Muscle of back (tissue), 13 donors: ENCODE measurements around the gene RPGR. TPM values are rescaled to one million over a fixed set of nuclear protein-coding genes. Genes with fewer than 3 reads are reported as not detected.

Experiments
- DNase-seq, 3 donors: peaks; one replicate each; pipeline versions ENCODE4 v3.0.0 to v3.0.0-alpha.2; 2013
- long read RNA-seq, 9 donors: transcript quantifications; one replicate each; lab custom pipeline, GENCODE V29; 2026
- polyA plus RNA-seq, 10 donors: library from polyadenylated mRNA; unstranded; fragments of 120-200 nt; gene quantifications; one replicate each; pipeline ENCODE4 v1.2.1, GENCODE V29; 2013; ENCODE audit not compliant: insufficient read length in 10 of 10

Gene RPGR, protein sequence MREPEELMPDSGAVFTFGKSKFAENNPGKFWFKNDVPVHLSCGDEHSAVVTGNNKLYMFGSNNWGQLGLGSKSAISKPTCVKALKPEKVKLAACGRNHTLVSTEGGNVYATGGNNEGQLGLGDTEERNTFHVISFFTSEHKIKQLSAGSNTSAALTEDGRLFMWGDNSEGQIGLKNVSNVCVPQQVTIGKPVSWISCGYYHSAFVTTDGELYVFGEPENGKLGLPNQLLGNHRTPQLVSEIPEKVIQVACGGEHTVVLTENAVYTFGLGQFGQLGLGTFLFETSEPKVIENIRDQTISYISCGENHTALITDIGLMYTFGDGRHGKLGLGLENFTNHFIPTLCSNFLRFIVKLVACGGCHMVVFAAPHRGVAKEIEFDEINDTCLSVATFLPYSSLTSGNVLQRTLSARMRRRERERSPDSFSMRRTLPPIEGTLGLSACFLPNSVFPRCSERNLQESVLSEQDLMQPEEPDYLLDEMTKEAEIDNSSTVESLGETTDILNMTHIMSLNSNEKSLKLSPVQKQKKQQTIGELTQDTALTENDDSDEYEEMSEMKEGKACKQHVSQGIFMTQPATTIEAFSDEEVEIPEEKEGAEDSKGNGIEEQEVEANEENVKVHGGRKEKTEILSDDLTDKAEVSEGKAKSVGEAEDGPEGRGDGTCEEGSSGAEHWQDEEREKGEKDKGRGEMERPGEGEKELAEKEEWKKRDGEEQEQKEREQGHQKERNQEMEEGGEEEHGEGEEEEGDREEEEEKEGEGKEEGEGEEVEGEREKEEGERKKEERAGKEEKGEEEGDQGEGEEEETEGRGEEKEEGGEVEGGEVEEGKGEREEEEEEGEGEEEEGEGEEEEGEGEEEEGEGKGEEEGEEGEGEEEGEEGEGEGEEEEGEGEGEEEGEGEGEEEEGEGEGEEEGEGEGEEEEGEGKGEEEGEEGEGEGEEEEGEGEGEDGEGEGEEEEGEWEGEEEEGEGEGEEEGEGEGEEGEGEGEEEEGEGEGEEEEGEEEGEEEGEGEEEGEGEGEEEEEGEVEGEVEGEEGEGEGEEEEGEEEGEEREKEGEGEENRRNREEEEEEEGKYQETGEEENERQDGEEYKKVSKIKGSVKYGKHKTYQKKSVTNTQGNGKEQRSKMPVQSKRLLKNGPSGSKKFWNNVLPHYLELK
- 10 to 100 TPM in 1 of 10 donors, 1 to 10 TPM in 9; 4.4 to 10.4 (median 6.5) TPM for polyA plus RNA-seq
- long read RNA-seq, donor 1: 0 reads
- long read RNA-seq, donor 2, full-length matches to known transcripts: 2 of 2 reads
- long read RNA-seq, donor 2, partial matches to known transcripts: 0 of 2 reads
- long read RNA-seq, donor 2, other reads (novel, unspliced or antisense): 0 of 2 reads
- long read RNA-seq, donor 3: 0 reads
- long read RNA-seq, donor 4: 0 reads
- long read RNA-seq, donor 5: 0 reads
- long read RNA-seq, donor 6: 0 reads
- long read RNA-seq, donor 7: 0 reads
- long read RNA-seq, donor 8: 0 reads
- long read RNA-seq, donor 9: 0 reads

DNA sequence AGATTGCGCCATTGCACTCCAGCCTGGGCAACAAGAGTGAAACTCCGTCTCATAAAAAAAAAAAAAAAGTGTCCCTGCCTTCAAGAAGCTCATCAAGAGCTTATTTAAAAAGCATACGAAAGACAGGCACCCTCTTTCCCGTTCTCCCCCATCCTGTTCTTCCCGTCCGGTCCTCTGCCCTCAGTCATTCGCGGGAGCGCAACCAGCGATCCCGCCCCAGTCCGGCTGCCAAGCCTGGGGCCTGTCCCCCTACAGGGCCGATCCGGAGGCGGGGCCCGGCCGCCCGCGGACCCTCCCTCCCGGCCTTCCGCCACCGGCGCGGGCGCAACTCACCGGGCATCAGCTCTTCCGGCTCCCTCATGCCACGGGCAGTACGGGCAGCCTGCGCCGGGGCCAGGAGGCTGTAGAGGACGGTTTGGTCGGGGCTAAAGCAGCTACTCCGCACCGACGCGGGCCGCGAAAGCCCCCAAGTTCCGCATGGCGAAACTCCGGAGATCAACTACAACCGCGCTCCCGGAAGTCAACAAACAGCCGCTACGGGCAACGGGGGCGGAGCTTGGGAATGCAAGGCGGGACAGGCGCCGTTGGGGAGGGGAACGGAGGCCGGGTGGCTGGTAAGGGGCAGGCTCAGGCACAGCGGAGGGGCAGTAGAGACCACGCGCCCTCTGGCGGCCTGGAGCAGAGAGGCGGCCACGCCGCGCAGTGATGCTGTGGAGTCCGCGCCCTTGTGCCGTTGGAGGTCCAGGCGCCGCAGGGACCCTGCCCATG lies at the start of gene RPGR:
TSS of gene RPGR (minus strand) at position 503 of the 768 bp plus-strand sequence. CDS start at position 361, 142 bp downstream.
- peak; percentile 92 to 97 (median 93) for DNase-seq

DNA sequence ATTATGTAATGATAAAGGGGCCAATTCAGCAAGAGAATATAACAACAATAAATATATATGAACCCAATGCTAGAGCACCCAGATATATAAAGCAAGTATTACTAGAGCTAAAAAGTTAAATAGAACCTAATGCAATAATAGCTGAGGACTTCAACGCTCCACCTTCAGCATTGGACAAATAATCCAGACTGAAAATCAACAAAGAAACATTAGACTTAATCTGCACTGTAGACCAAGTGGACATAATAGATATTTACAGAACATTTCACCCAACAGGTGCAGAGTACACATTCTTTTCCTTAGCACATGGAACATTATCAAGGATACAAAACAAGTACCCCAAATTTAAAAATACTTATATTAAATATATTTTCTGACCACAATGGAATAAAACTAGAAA lies 49.4 kb upstream of the RPGR start:
- DNase-seq: no peak

DNA sequence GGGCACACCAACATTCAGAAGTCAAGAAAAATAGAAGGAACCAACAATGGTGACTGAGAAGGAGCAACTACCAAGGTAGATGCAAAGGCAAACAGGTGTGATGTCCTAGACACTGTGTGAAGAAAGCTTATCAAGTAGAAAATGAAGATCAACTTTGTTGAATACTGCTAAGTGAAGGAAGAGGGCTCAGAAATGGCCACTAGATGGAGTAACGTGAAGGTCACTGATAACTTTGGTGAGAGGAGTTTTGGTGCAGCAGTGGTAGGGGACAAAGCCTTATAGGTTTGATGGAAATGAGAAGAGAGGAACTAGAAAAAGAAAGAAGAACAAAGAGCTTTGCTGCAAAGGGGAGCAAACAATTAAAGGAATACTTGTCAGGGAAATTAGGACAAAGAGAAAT lies 48.6 kb upstream of the RPGR start:
- peak in 1 of 3 donors; percentile 6 for DNase-seq

DNA sequence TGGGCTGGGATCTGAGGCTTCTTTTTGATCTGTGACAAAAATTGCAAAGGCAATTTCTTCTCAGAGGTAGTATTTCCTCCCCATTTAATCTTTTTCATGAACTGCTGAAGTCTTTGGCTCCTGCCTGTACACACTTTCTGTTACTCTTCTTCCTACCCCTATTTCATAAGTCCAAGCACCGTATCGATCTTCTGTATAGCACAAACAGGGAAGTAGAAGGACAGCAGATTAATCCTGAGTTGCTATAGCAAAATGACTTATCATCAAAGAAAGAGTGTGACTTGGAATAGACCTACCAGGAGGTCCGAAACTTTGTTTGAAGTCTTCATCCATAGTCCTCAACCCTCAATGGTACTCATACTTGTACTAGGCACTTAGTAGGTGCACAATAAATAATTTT lies 47.1 kb upstream of the RPGR start:
- no peak for DNase-seq

DNA sequence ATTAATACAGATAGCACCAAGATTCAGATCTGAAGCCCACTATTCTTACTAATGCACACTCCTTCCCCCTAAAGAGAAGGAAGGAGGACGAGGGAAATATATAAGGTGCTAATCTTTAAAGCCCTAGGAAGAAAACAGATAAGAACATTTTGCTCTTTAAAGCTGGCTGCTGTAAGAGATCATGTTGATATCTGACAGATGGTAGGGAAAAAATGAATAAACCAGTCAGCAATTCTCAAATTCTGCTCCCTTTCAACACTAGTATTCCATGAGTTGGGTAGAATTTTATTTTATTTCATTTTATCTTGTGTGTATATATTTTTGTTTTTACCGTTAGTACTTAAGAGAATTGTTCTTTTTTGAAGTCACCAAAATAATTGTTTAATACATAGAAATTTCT lies 44.3 kb upstream of the RPGR start:
- no peak for DNase-seq

DNA sequence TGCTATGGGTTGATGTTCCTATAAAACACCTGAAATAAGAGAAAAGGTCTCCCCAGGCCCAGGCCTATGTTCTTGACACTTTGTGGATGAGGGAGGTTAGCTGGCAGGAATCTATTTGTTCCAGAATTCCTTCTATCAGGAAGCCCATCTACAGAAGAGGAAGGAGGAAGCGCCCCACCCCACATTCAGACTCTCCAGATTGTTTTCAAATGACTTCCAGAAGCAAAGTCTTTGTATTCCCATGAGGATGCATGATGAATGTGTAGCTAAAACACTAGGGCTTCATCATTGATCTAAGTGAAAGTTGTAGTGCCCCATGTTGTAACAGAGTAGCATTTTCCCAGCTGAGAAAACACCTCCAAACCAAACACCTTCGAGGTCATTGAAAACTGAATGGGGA lies 41.5 kb upstream of the RPGR start:
- DNase-seq: no peak

DNA sequence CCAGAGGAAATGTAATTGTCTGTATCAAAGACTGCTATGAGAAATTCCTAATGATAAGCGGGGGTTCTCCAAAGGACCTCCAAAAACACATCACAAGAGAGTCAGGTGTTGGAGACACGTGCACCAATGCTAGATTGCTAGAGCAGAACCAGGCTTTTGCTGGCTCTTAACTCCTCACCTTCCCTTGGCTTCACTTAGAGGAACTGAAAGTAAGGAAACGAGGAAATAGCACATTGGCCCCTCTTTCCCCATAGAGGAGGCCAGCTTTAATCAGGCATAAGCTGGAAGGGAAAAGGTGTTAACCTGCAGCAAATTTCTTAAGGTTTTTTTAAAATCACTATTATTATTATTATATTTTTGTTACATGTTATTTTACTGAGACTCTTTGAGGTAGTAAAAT lies 38.6 kb upstream of the RPGR start:
- no peak for DNase-seq

DNA sequence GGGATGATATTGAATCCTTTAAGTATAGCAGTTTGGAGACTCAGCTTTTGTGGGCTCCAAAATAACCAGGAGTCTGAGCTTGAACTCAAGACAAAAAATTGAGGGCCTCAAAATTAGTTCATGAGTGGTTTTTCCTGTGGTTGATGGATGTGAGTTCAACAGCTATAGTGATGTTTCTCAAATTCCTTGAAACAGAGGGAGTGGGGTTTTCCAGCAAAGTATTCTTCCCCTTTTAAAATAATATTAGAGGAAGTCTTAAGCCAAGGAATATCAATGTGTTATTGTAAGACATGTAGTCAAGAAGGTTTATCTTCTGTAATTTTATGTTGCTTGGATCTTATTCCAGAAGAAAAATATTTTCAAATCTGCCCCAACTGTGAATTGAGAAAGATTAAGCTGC lies 35.7 kb upstream of the RPGR start:
- DNase-seq: no peak

DNA sequence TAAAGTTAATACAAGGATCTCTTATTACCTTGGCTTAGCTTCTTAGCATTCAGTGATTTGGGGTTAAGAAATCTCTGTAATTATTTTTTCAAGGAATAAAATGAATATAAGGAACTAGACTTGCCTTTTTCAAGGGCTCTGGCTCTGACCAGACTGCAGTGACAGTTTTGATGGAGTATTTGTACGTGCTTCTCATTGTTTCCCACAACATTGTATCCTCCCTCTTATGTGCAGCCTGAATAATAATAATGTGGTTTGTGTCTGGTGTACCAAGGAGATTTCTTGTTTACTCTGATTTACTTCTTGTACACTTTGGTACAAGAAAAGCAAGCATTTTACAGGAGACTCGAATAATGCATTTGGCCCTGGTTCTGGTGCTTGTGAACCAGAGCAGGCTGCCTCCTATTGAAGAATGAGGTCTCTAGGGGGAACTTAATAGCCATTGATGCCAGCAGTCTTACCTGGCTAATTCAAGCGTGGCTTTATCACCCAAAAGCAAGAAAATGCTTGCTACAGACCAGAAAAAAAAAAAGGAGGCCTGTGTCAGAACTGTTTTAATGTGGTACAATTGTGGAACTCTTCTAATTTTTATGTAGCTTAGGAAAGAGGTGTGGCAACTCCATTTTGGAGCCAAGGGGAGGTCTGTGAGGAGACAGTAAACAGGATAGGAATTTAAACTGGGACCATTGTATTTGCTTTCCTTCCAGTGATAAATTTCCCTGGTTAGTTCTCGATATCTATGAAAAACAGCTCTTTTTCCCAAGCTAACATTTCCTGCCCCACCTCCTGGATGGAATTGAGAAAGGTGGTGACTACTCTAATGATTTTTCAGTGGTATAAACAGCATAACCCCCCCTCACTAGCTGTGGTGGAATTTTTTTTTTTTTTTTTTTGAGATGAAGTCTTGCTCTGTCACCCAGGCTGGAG lies 30.7 kb upstream of the RPGR start:
- DNase-seq: peak in 1 of 3 donors; percentile 19

DNA sequence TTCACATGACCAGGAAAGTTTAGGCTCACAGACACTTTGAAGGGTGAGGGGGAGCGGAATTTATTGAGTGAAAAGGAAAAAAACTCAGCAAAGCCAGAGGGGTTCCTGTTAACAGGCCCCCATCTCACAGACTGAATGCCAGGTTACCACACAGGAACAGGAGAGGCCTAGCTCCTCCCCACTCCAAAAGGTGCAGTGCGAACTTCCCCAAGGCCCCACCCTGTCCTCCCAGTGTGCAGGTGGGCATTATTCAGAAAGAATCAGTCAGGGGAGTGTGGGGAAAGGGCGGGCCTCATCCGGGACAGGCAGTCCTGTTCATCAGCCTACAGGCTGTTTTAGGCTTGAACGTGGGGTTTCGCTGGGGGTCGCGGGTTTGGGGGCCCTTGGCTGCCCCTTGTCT lies 29.1 kb upstream of the RPGR start:
- no peak for DNase-seq

DNA sequence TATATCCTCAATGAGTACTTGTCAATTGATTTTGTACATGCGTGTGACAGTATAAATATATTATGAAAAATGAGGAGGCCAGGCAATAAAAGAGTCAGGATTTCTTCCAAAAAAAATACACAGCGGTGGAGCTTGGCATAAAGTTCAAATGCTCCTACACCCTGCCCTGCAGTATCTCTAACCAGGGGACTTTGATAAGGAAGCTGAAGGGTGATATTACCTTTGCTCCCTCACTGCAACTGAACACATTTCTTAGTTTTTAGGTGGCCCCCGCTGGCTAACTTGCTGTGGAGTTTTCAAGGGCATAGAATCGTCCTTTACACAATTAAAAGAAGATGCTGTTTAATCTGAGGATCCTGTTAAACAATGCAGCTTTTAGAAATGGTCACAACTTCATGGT lies 25.1 kb upstream of the RPGR start, which contains the start of gene OTC:
TSS of gene OTC (plus strand) at position 243 of the 400 bp plus-strand sequence. CDS start at position 336, 93 bp downstream.
- no peak for DNase-seq

DNA sequence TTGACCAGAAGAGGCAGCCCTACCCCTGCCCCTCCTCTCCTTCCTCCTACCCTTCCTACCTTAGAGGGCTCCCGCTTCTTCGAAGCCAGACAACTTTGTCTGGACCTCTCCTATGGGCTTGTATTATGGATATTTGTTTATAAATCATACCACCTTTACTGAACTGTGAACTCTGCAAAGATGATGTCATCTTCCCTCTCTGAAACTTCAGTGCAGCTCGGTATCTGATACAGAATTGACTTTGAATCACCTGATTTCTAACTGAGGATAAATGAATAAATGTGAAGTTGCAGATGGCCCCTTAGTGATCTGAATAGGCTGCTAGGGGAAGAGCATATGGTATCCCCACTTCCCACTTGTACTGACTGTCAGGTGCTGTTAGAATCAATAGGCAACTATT lies 24.0 kb upstream of the RPGR start:
- no peak for DNase-seq

DNA sequence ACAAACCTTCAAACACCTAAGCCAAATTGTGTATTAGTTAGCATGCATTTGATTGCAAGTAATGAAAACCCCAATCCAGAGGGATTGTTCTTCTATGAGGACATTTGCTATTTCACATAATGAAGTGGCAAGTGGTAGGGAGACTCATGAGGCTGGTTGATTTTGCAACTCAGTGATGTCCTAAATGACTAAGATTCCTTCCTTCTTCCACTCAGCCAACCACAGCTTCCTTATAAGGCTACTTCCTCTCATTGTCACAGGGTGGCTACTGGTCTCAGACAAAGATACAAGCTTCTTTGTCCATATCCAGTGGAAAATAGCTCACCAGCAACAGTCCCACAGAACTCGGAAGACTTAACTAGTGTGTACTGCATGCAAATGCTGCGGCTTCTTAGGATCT lies 19.8 kb upstream of the RPGR start:
- peak in 2 of 3 donors; percentile 10 to 22 for DNase-seq

DNA sequence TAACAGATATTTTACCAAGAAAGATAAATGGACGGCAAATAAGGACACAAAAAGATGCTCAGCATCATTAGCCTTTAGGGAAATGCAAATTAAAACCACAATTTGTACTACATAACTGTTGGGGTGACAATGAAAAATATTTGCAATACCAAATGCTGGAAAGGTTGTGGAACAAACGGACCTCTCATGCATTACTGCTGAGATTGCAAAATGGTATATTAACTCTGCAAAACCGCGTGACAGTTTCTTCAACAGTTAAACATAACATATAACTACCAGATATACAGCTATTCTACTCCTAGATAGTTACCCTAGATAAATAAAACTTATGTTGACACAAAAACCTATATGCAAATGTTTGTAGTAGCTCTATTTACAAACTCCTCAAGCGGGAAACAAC lies 18.8 kb upstream of the RPGR start:
- DNase-seq: no peak

DNA sequence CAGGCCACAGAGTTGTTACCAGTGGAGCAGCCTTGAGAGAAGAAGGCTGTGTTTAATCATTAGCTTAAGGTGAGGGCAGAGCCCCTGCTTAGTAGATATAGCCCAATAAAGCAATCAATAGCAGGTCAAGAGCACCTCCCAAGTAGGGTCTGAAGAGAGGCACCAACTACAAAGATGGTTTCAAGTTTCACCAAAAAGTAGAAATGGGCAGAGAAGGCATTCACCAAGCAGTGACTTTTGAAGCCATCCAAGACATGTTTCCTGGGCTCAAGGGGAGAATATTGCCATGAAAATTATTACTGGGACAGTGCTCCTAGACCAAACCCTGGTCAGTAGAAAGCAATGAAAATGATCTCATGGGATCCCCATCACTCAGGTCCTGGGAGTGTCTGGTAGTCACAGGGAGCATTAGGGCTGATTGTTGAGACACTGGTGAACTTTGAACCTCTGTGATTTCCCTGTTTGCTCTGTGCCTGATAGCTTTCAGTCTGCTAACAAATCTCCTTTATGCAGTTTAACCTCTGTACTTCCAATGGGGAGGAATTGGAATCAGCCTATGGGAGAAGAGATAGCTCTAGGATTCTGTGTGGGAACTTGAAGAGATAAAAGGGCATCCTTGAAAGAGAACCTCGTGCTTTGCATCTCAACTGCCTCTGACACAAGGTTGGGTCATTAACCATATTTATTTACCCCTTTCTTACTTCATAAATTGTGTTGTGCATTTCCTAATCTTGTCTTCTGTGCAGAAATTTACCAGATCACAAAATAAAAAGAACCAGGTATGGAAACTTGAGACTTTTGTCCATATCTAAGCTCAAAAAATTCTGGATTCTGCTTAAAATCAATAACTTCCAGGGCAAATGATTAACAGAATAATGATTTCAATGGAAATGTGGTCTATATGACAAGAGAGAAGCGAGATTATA lies 15.8 kb upstream of the RPGR start:
- no peak for DNase-seq

DNA sequence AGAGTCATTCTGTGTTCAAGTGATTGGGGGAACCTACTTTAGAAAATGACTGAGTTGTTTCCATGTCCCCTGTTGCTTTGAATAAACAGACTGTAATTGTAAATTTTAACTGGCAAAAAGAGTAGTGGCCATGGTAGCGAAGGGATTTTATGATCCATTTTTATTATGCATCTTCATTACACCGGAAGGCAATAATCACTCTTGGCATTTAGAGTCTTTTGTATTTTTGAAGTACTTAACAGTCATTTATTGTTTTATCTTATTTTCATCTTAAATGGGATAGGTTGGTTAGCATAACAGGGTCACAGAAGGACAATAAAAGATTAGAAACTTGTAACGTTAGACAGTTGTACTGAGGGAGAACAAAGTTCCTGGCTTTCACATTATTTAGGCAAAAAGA lies 14.1 kb upstream of the RPGR start:
- DNase-seq: no peak

DNA sequence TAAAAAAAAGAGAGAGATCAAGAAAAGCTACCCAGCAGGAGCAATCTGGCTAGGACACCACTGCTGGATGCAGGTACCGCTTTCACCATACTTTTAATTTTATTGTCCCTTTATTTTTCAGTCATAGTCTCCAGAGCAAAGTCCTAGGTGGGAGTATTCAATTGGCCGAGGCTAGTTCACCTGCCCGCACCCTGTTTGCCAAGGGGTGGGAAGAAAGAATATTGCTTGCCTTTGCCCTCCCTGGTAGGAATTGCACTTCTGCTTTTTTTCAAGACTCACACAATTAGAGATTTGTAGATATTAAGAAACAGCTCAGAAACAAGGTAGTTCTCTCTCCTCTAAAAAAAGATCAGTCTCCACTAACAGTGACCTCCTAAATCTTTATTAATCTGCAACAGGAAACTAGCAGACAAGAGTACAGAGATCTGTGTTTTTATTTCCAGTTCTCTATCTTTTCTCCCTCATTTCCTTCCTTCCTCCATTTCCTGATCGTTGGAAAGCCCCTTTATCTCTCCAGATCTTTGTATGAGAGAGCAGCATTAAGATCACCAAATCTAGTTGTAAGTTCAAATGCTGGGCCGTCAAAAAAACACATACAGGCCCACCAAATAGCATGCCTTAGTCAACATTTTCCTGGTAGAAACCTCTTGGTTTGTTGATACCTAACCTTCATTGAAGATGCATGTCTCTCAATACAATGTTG lies 9.4 kb upstream of the RPGR start:
- no peak for DNase-seq

DNA sequence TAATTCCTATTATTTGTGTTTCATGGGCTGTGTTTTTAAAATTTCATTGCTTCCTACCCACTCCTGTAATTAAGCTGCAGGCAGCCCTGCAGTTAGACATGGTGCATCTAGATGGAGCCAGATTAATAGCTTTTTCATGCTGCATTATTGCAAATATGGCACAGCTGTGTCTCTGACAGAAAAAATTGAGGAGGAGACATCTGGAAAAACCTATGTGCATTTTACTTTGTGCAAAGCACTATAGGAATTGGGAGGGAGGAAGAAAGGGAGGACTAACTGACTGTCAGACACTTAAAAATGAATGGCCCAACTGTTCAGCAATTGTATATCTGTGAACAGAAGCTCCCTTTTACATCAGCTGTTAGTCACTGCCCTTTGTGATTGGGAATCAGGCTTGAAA lies 8.1 kb upstream of the RPGR start:
- DNase-seq: peak in 1 of 3 donors; percentile 26
